HG03097 (cell line): ENCODE measurements around the gene GDI1.

Experiments
- ATAC-seq: cut with Tn5 transposase; IDR thresholded peaks from one replicate; pipeline ENCODE4 v1.9.1; 2021; ENCODE audit not compliant: unreplicated experiment, low FRiP score

GDI1 gene

GRCh38 chrX:154408659-154409221 is 28.2 kb upstream of the GDI1 start:
- no peak for ATAC-seq

GRCh38 chrX:154409222-154409871 is 27.6 kb upstream of the GDI1 start, which contains the start of gene DNASE1L1:
TSS of gene DNASE1L1 (minus strand) at chrX:154409254. CDS start at chrX:154405568, 3,686 bp downstream.
- ATAC-seq, result no peak

- peak; percentile 21 for ATAC-seq
Measured at GRCh38 chrX:154411981-154412340, 25.0 kb upstream of the GDI1 start.

- no peak for ATAC-seq
Measured at GRCh38 chrX:154412468-154412867, 24.5 kb upstream of the GDI1 start.

GRCh38 chrX:154413142-154413541 is 23.8 kb upstream of the GDI1 start:
- no peak for ATAC-seq

GRCh38 chrX:154417157-154417556 is 19.8 kb upstream of the GDI1 start:
- ATAC-seq, result no peak

GRCh38 chrX:154419189-154419588 is 17.8 kb upstream of the GDI1 start:
- no peak for ATAC-seq

GRCh38 chrX:154419688-154420401 is 17.1 kb upstream of the GDI1 start:
- ATAC-seq, result no peak

GRCh38 chrX:154420402-154420756 is 16.6 kb upstream of the GDI1 start:
- ATAC-seq, result no peak

- ATAC-seq, result no peak
Measured at GRCh38 chrX:154426916-154427770, 9.8 kb upstream of the GDI1 start.

- peak; percentile 90 for ATAC-seq
Measured at GRCh38 chrX:154428176-154429171, 8.5 kb upstream of the GDI1 start, which contains the start of gene ATP6AP1. TSS of gene ATP6AP1 (plus strand) at chrX:154428677. CDS start at chrX:154428693, 16 bp downstream.

- ATAC-seq, result no peak
Measured at GRCh38 chrX:154429711-154430110, 7.2 kb upstream of the GDI1 start.

GRCh38 chrX:154430479-154430878 is 6.5 kb upstream of the GDI1 start:
- ATAC-seq, result no peak

GRCh38 chrX:154430916-154431315 is 6.0 kb upstream of the GDI1 start:
- ATAC-seq, result no peak

GRCh38 chrX:154431341-154431740 is 5.6 kb upstream of the GDI1 start:
- ATAC-seq, result no peak

GRCh38 chrX:154432210-154432609 is 4.7 kb upstream of the GDI1 start:
- ATAC-seq, result no peak

GRCh38 chrX:154433605-154434004 is 3.3 kb upstream of the GDI1 start:
- ATAC-seq, result no peak

- ATAC-seq, result no peak
Measured at GRCh38 chrX:154434394-154435168, 2.4 kb upstream of the GDI1 start.

GRCh38 chrX:154435171-154435733 is 1.7 kb upstream of the GDI1 start:
- ATAC-seq, result no peak
